B cell (primary cell): Measurements from ENCODE around the gene ADORA2A.

Source experiments
- CTCF ChIP-seq: fragments of 200-600 bp; IDR thresholded peaks from one replicate; pipeline ENCODE4 v1.8.0; 2022; ENCODE audit warnings: antibody characterized with exemption, mild to moderate bottlenecking
- EZH2 ChIP-seq: IDR thresholded peaks from 2 replicates; pipeline ENCODE4 v1.6.1; 2012; ENCODE audit warnings: borderline replicate concordance, low read depth, mild to moderate bottlenecking, moderate library complexity, low read length; ENCODE audit not compliant: insufficient read depth, poor library complexity, severe bottlenecking

DNA sequence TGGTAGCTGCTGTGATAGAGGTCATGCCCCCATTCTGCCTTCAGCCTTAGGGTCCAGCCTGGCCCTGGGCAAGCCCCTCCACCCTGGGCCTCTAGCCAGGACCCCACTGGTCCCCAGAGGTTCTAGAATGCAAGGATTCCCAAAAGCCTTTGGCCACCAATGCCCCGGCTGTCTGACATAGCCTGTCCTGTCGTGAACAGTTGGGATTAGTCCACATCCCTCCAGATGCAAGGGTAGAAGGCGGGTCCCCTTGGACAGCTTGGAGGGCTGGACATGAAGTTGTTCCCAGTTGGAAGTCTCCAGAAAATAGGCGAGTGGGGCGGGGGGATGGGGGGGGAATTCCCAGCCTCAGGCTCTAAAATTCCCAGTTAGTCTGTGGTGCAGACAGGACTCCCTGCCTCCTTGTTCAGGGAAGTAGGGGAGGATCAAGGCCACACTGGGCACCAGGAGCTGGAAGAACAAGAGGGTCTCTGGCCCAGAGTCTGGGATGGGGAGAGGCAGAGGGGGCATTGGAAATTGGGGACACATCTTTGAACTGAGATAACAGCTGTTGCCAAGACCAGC is 5.2 kb upstream of the ADORA2A start:
- TF ChIP-seq CTCF (no peak), EZH2 (no peak)
